OCI-LY1 (cell line): ENCODE results near the gene AP3M1.

ENCODE experiments used
- H2AFZ ChIP-seq: fragments of 200-600 bp; sonication (generic), shearing (Covaris generic); 2 replicates; pipeline ENCODE4 v1.6.0; 2014; ENCODE audit warnings: antibody characterized with exemption, mild to moderate bottlenecking, low read length
- H3F3A ChIP-seq: fragments of 200-600 bp; sonication (generic), shearing (Covaris generic); 2 replicates; pipeline ENCODE4 v1.6.0; 2014; ENCODE audit warnings: mild to moderate bottlenecking, antibody characterized with exemption, low read length, moderate library complexity; ENCODE audit not compliant: insufficient read depth
- H3K27ac ChIP-seq: fragments of 200-600 bp; sonication (generic); 2 replicates; pipeline ENCODE4 v1.5.1; 2014; ENCODE audit warnings: low read length, mixed run types, mild to moderate bottlenecking, low read depth; ENCODE audit not compliant: poor library complexity, severe bottlenecking
- H3K27me3 ChIP-seq: fragments of 200-600 bp; sonication (generic); 2 replicates; pipeline ENCODE4 v1.6.0; 2014; ENCODE audit warnings: antibody characterized with exemption, mild to moderate bottlenecking, low read length, moderate library complexity; ENCODE audit not compliant: insufficient read depth
- H3K36me3 ChIP-seq: fragments of 200-600 bp; sonication (generic); 2 replicates; pipeline ENCODE4 v1.6.1; 2014; ENCODE audit warnings: mild to moderate bottlenecking, antibody characterized with exemption, low read length, moderate library complexity, mixed read lengths; ENCODE audit not compliant: insufficient read depth
- H3K4me1 ChIP-seq: fragments of 200-600 bp; sonication (generic); 2 replicates; pipeline ENCODE4 v1.5.1; 2014; ENCODE audit warnings: mild to moderate bottlenecking, low read length, moderate library complexity; ENCODE audit not compliant: insufficient read depth, severe bottlenecking
- H3K4me2 ChIP-seq: fragments of 200-600 bp; sonication (generic), shearing (Covaris generic); 2 replicates; pipeline ENCODE4 v1.6.1; 2014; ENCODE audit warnings: low read length
- H3K4me3 ChIP-seq: fragments of 200-600 bp; sonication (generic); 2 replicates; pipeline ENCODE4 v1.5.1; 2014; ENCODE audit warnings: low read length, low read depth, mild to moderate bottlenecking, mixed read lengths; ENCODE audit not compliant: poor library complexity, severe bottlenecking
- H3K79me2 ChIP-seq: fragments of 200-600 bp; shearing (Covaris generic); 2 replicates; pipeline ENCODE4 v1.6.1; 2016; ENCODE audit warnings: mixed run types, low read length, mixed read lengths; ENCODE audit not compliant: insufficient read depth
- H3K9ac ChIP-seq: fragments of 200-600 bp; sonication (generic), shearing (Covaris generic); 2 replicates; pipeline ENCODE4 v1.6.1; 2014; ENCODE audit warnings: mild to moderate bottlenecking, low read length, mixed read lengths
- H3K9me2 ChIP-seq: fragments of 200-600 bp; sonication (generic), shearing (Covaris generic); 2 replicates; pipeline ENCODE4 v1.6.1; 2014; ENCODE audit warnings: low read depth, mild to moderate bottlenecking, low read length, mixed read lengths
- H3K9me3 ChIP-seq: fragments of 200-600 bp; shearing (Covaris generic); 2 replicates; pipeline ENCODE4 v1.6.1; 2014; ENCODE audit warnings: low read length, mixed read lengths
- H4K20me1 ChIP-seq: fragments of 200-600 bp; sonication (generic), shearing (Covaris generic); 2 replicates; pipeline ENCODE4 v1.6.0; 2016; ENCODE audit warnings: mild to moderate bottlenecking, low read length; ENCODE audit not compliant: insufficient read depth
- CTCF ChIP-seq: fragments of 200-600 bp; sonication (generic), shearing (Covaris generic); IDR thresholded peaks from 2 replicates; pipeline ENCODE4 v1.5.1; 2017; ENCODE audit warnings: mild to moderate bottlenecking, antibody characterized with exemption, low read length, moderate library complexity, mixed read lengths
- EZH2 ChIP-seq: fragments of 200-600 bp; sonication (generic), shearing (Covaris generic); IDR thresholded peaks from 2 replicates; pipeline ENCODE4 v1.8.0; 2017; ENCODE audit warnings: borderline replicate concordance, mixed run types, mild to moderate bottlenecking, antibody characterized with exemption, low read length, moderate library complexity, mixed read lengths

The AP3M1 gene

GRCh38 chr10:74113546-74113945 is 37.1 kb downstream of the AP3M1 start:
- H3K36me3 ChIP-seq: peaks cover 73% of the 10 kb centered on the region
- H3F3A ChIP-seq: no peaks in the 10 kb centered on the region

GRCh38 chr10:74111799-74112198 is 38.8 kb downstream of the AP3M1 start:
- Histone ChIP-seq H3F3A (no peaks in the 10 kb centered on the region), H3K27me3 (no peaks in the 10 kb centered on the region), H3K4me1 (no peaks in the 10 kb centered on the region), H3K4me2 (no peak overlapping the region), H3K9ac (no peak overlapping the region), H4K20me1 (no peaks in the 10 kb centered on the region), H2AFZ (no peak overlapping the region), H3K9me3 (no peaks in the 10 kb centered on the region), H3K4me3 (no peak overlapping the region), H3K27ac (no peak overlapping the region), H3K9me2 (no peaks in the 10 kb centered on the region), H3K79me2 (no peaks in the 10 kb centered on the region), H3K36me3 (peaks cover 59% of the 10 kb centered on the region)
- no peak for TF ChIP-seq CTCF
- no peak for TF ChIP-seq EZH2

More at GRCh38 chr10:74113546-74113945, 37.1 kb downstream of the AP3M1 start:
- Histone ChIP-seq H3K9me2 (no peaks in the 10 kb centered on the region), H2AFZ (no peak overlapping the region), H3K27me3 (no peaks in the 10 kb centered on the region), H3K9me3 (no peaks in the 10 kb centered on the region), H4K20me1 (no peaks in the 10 kb centered on the region), H3K79me2 (no peaks in the 10 kb centered on the region), H3K9ac (no peak overlapping the region), H3K27ac (no peak overlapping the region), H3K4me3 (no peak overlapping the region), H3K4me2 (no peak overlapping the region), H3K4me1 (no peaks in the 10 kb centered on the region)
- TF ChIP-seq EZH2 (no peak), CTCF (no peak)

- H3K27ac ChIP-seq: no peak overlapping the region
- no peaks in the 10 kb centered on the region for H3F3A ChIP-seq
- H2AFZ ChIP-seq: no peak overlapping the region
- H3K4me3 ChIP-seq: no peak overlapping the region
- H3K4me1 ChIP-seq: no peaks in the 10 kb centered on the region
- H3K79me2 ChIP-seq: no peaks in the 10 kb centered on the region
- H3K9me3 ChIP-seq: no peaks in the 10 kb centered on the region
- TF ChIP-seq EZH2 (no peak), CTCF (no peak)
- no peak overlapping the region for H3K4me2 ChIP-seq
- no peaks in the 10 kb centered on the region for H4K20me1 ChIP-seq
- no peaks in the 10 kb centered on the region for H3K27me3 ChIP-seq
- H3K9me2 ChIP-seq: no peaks in the 10 kb centered on the region
- peaks cover 51% of the 10 kb centered on the region for H3K36me3 ChIP-seq
- no peak overlapping the region for H3K9ac ChIP-seq
These were observed 40.5 kb downstream of the AP3M1 start for GRCh38 chr10:74110120-74110519.
